Ovary (tissue), 9 donors: Measurements from ENCODE around the gene HOXA5. TPM values are rescaled to one million over a fixed set of nuclear protein-coding genes. Genes with fewer than 3 reads are reported as not detected.

ENCODE experiments used
- DNase-seq, 5 donors: peaks; one replicate each; pipeline ENCODE4 v3.0.0-alpha.2; 2019 to 2020
- H3K27ac ChIP-seq, 2 donors: fragments of 200-600 bp; one replicate each; pipeline versions ENCODE4 v1.5.1 to v1.8.0; 2019 to 2022
- H3K27me3 ChIP-seq: fragments of 200-600 bp; one replicate; pipeline ENCODE4 v1.8.0; 2022
- H3K36me3 ChIP-seq: fragments of 200-600 bp; sonication (generic); one replicate; pipeline ENCODE4 v1.5.1; 2019
- H3K4me1 ChIP-seq: one replicate; pipeline ENCODE4 v1.8.1; 2013; ENCODE audit warnings: mild to moderate bottlenecking, moderate library complexity; ENCODE audit not compliant: insufficient read depth
- H3K4me3 ChIP-seq: fragments of 200-600 bp; sonication (generic); one replicate; pipeline ENCODE4 v1.5.1; 2017
- H3K9me3 ChIP-seq, 2 donors: fragments of 200-600 bp in 1 of 2; sonication (generic) in 1 of 2; one replicate each; pipeline versions ENCODE4 v1.5.1 to v1.8.1; 2013 to 2019; ENCODE audit warnings: mild to moderate bottlenecking in 1 of 2, moderate library complexity in 1 of 2
- EP300 ChIP-seq: sonication (generic); formaldehyde crosslinking; IDR thresholded peaks from one replicate; pipeline ENCODE4 v1.6.1; 2017; ENCODE audit warnings: antibody characterized with exemption
- POLR2A ChIP-seq: fragments of 450-650 bp; IDR thresholded peaks from one replicate; pipeline ENCODE4 v1.6.1; 2017; ENCODE audit warnings: antibody characterized with exemption, mild to moderate bottlenecking, moderate library complexity
- WGBS, 3 donors: extraction: QIAGEN DNeasy Blood & Tissue Kit in 1 of 3; methylation state at CpG; one replicate each; pipeline versions ENCODE4 v1.1.5 to v1.1.7; 2013 to 2017; 5-methylcytosine and 5-hydroxymethylcytosine counted together
- intact Hi-C, 4 donors: fragments of 100-400 bp; cut with DNase I; formaldehyde crosslinking; loops; one replicate each; pipeline versions ENCODE4 v1.11.0 to v1.15.1; 2022 to 2023
- polyA plus RNA-seq, 2 donors: library from polyadenylated mRNA; stranded (reverse); fragments of 200-250 nt in 1 of 2; fragments of 350-450 nt in 1 of 2; fragmentation: Illumina TruSeq in 1 of 2; extraction: RNeasy Lipid Tissue Mini Kit (QIAGEN cat#74804) in 1 of 2; gene quantifications; one replicate each; pipeline ENCODE4 v1.2.3, GENCODE V29; 2013 to 2014
- total RNA-seq, 7 donors: library from RNA; depleted of rRNA in 2 of 7; stranded (reverse); fragments of >200 nt in 2 of 7; fragmentation: NEBNext Ultra II Directional in 3 of 7; extraction: Animal tissue kit (Norgen Biotek cat#: 25700) in 3 of 7; gene quantifications; one replicate each; pipeline versions ENCODE4 v1.1.0 to v1.2.4, GENCODE V29; 2016 to 2023
- TF ChIP-seq, protein P1 (sequence below), 3 donors: fragments of 450-650 bp in 2 of 3; fragments of 200-600 bp in 1 of 3; IDR thresholded peaks; one replicate each; pipeline versions ENCODE4 v1.5.1 to v1.8.0; 2016 to 2022; ENCODE audit warnings: antibody characterized with exemption in 3 of 3, mild to moderate bottlenecking in 1 of 3
- donor health status: DM: no; HTN: no; CAD: no; lungs with moderate emphysema.
- donor health status: DM: no; HTN: no; CAD: no.
- donor health status: Bipolar disorder and iron deficiency.
- donor health status: DM: yes; HTN: yes; CAD: no.
- donor health status: DM: no; HTN: no; CAD: no.
- donor health status: DM: yes; HTN: yes; CAD: no.

HOXA5 gene
- total and polyA plus RNA-seq, 9 donors, result 0.40 to 29.6 (median 1.8) TPM

DNA sequence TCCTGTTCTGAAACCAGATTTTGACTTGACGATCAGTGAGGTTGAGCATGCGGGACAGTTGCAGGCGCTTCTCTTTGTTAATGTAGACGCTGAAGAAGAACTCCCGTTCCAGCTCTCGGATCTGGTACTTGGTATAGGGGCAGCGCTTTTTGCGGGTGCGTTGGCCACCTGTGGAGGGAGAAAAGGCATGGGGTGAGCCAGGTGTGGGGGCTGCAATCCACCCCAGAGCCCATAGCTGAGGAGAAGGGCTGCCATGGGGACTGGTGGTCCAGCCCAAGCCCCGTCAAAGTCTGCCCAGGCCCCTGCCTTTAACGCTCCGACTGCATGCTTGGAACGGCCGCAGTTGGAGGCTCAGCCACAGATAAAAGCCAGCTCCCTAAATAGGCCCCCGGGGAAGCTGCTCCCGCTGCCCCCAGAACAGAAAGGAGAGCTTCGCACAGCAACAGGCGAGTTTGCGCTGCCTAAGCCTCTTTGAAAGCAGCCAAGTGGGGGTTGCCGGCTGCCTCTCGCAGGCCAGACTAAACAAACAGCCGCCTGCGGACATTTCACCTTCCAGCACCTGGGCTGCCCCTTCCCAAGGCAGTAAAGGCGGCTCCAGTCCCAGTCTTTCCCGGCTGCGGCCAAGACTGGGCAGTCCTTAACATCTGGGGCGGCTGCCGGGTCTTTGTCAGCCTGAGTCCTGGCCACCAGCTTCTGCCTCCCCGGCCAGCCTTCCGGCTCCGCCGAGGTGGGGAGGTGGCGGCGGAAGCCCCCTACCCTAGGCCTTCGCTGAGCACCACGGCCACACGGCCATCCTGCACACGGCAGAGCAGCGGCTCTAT, 39.6 kb upstream of the HOXA5 start:
- TF ChIP-seq POLR2A (no peak), EP300 (no peak)
- TF ChIP-seq, protein P1, sequence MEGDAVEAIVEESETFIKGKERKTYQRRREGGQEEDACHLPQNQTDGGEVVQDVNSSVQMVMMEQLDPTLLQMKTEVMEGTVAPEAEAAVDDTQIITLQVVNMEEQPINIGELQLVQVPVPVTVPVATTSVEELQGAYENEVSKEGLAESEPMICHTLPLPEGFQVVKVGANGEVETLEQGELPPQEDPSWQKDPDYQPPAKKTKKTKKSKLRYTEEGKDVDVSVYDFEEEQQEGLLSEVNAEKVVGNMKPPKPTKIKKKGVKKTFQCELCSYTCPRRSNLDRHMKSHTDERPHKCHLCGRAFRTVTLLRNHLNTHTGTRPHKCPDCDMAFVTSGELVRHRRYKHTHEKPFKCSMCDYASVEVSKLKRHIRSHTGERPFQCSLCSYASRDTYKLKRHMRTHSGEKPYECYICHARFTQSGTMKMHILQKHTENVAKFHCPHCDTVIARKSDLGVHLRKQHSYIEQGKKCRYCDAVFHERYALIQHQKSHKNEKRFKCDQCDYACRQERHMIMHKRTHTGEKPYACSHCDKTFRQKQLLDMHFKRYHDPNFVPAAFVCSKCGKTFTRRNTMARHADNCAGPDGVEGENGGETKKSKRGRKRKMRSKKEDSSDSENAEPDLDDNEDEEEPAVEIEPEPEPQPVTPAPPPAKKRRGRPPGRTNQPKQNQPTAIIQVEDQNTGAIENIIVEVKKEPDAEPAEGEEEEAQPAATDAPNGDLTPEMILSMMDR (IDR thresholded peaks at IDR 0.05), result no peak
- Histone ChIP-seq H3K4me3 (peak overlapping the region; percentile 46), H3K27me3 (peaks cover 18% of the 10 kb centered on the region), H3K27ac (no peak overlapping the region), H3K4me1 (peaks cover 2% of the 10 kb centered on the region), H3K36me3 (no peaks in the 10 kb centered on the region), H3K9me3 (no peaks in the 10 kb centered on the region)
- DNase-seq, result peak in 1 of 5 donors; percentile 30
- intact Hi-C loops, result loop anchor here in 1 of 4 donors (10.0 kb wide), 1 partner anchor 1318 kb away; no protein-coding TSS in a partner anchor
- WGBS, 3 donors, result 8 to 9% (median 9%) methylated on average over 39 of the region's 39 CpGs

DNA sequence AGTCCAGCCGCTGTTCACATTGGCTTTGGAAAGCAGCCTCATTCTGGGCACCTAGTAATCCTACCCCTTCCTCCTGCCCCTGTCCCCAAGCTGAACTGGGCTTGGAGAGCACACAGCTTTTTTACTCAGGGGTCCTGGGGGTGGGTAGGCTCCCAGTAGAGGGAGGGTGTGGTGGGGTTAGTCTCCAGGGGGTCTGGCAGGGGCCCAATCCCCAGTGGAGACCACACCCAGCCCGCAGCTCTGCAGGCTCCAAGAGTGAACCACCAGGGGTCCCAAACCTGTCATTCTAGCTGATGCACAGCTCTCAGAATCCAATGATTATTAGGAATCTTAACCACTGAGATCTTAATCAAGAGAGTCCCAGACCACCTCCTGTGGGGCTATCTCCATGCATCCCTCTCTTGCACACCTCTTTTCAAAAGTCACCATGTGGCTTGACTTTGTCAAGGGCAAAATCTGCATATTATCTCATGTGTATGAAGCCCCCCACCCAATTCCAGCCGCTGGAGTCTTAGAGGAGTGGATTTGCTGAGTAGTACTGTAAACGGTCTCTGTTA, 38.9 kb upstream of the HOXA5 start:
- Histone ChIP-seq H3K4me1 (peaks cover 2% of the 10 kb centered on the region), H3K27me3 (peaks cover 18% of the 10 kb centered on the region), H3K9me3 (no peaks in the 10 kb centered on the region), H3K4me3 (peak overlapping the region; percentile 46), H3K27ac (no peak overlapping the region), H3K36me3 (no peaks in the 10 kb centered on the region)
- TF ChIP-seq, protein P1 (IDR thresholded peaks at IDR 0.05), result no peak
- TF ChIP-seq EP300 (no peak), POLR2A (no peak)
- DNase-seq, result peak in 1 of 5 donors; percentile 29
- intact Hi-C loops, result loop anchor here in 1 of 4 donors (10.0 kb wide), 1 partner anchor 1318 kb away; no protein-coding TSS in a partner anchor
- 22 to 43% (median 34%) methylated on average over 4 of the region's 4 CpGs for WGBS, 3 donors

DNA sequence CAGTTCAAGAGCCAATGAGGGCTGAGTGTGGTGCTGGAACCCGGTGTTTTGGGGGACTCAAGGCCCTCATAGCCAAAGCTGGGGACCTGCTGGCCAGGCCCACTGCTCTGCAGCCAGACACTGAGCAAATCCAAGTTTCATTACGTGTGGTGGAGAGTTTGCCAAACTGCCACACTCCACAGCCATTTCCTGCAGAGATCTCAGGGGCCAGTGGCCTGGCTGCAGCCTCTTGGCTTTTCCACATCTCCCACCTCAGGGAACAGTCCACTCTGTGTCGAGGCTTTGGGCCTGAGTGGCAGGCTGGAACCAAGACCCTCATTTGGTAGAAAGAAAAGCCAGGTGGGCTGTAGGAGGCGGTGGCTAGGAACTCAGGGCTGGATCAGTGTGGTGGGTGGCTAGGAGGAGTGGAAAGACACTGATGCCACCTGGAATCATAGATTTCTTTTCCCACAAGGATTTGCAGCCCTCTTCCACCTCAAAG, 38.4 kb upstream of the HOXA5 start:
- Histone ChIP-seq H3K4me1 (peaks cover 2% of the 10 kb centered on the region), H3K27me3 (peaks cover 18% of the 10 kb centered on the region), H3K9me3 (no peaks in the 10 kb centered on the region), H3K4me3 (peak overlapping the region; percentile 21), H3K27ac (no peak overlapping the region), H3K36me3 (no peaks in the 10 kb centered on the region)
- intact Hi-C loops, result loop anchor here in 1 of 4 donors (10.0 kb wide), 1 partner anchor 1317 kb away; no protein-coding TSS in a partner anchor
- TF ChIP-seq EP300, result no peak
- TF ChIP-seq POLR2A, result no peak
- TF ChIP-seq, protein P1 (IDR thresholded peaks at IDR 0.05), result no peak
- 48 to 88% (median 57%) methylated on average over 4 of the region's 4 CpGs for WGBS, 3 donors
- DNase-seq, result peak in 1 of 5 donors; percentile 19

DNA sequence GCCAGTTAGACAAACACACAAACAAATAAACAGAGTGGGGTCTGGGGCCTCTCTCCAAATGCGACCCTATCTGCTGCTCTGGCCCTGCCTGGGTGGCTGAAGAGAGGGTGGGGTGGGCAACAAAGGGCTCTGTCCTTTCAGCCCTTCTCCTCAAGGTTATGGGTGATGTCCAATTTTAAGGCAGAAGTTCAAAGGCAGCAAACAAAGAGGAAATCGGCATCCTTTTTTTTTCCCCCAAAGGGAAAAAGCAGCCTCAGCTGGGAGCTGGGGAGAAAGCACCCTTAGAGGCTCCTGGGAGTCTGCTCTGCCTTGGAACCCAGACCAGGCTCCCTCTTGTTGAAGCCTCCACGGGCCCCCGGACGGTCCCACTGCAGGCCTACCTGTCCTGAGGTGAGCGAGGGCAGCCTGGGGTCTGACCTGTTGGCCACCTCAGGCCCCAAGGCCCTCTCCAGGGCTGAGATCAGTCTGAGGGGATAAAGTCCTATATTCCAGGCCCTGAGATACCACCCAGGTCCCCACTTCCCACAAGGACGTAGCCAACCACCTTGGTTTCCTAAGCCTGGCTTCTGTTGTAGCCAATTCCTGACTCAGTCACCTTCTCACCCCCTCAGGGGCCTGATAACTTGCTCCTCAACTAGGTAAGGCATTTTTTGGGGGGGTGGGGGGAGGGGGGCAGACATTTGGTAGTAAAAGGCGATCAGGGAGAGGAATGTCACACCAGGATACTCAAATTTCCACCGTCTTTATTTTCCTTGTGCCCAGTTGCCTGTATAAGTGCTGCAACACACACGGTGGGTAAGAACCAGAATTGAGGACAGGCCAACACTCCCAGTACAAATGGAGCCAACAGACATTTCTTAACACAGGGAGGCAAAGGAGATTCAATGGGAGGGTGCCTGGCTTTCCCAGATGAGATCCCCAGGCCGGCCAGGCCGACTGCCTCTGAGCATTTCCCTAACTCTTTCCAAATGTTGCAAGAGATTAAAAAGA, 37.2 kb upstream of the HOXA5 start:
- Histone ChIP-seq H3K27me3 (peaks cover 18% of the 10 kb centered on the region), H3K4me3 (peak overlapping the region; percentile 53), H3K36me3 (no peaks in the 10 kb centered on the region), H3K9me3 (no peaks in the 10 kb centered on the region), H3K27ac (no peak overlapping the region), H3K4me1 (peaks cover 2% of the 10 kb centered on the region)
- WGBS, 3 donors, result 64 to 73% (median 66%) methylated on average over 12 of the region's 12 CpGs
- peak in 1 of 5 donors; percentile 22 for DNase-seq
- TF ChIP-seq, protein P1 (IDR thresholded peaks at IDR 0.05), result no peak
- TF ChIP-seq EP300, result no peak
- TF ChIP-seq POLR2A, result no peak
- intact Hi-C loops, result loop anchor here in 1 of 4 donors (10.0 kb wide), 1 partner anchor 1316 kb away; no protein-coding TSS in a partner anchor
